K562 (cell line): ENCODE data around the gene CASKIN1. TPM values are rescaled to one million over a fixed set of nuclear protein-coding genes. Genes with fewer than 3 reads are reported as not detected.

Experiments
- ATF1 ChIP-seq, 2 experiments: fragments of 450-650 bp in 1 of 2; IDR thresholded peaks; 2 replicates each; pipeline ENCODE4 v1.6.1; 2016; ENCODE audit warnings: missing compliant biosample characterization in 1 of 2, missing genetic modification characterization in 1 of 2
- COPS2 ChIP-seq: fragments of 450-650 bp; conservative IDR thresholded peaks from 2 replicates; pipeline ENCODE4 v1.6.1; 2016; ENCODE audit warnings: mild to moderate bottlenecking, moderate library complexity
- GABPB1 ChIP-seq: sonication (generic); formaldehyde crosslinking; IDR thresholded peaks from 2 replicates; pipeline ENCODE4 v1.8.0; 2022; ENCODE audit warnings: mild to moderate bottlenecking, missing genetic modification reagents
- MCM7 ChIP-seq, 2 experiments: fragments of 450-650 bp; IDR thresholded peaks; 2 replicates each; pipeline ENCODE4 v1.6.1; 2016 to 2018
- POU5F1 ChIP-seq: fragments of 150-350 bp; IDR thresholded peaks from 2 replicates; pipeline ENCODE4 v1.6.1; 2014; ENCODE audit warnings: borderline replicate concordance, low read length, low read depth, mild to moderate bottlenecking; ENCODE audit not compliant: partially characterized antibody
- SIN3B ChIP-seq: fragments of 450-650 bp; IDR thresholded peaks from 2 replicates; pipeline ENCODE4 v1.6.1; 2017; ENCODE audit warnings: low read depth, mild to moderate bottlenecking, moderate library complexity
- SRSF1 ChIP-seq: fragments of 200-400 bp; formaldehyde crosslinking; IDR thresholded peaks from 2 replicates; pipeline ENCODE4 v1.6.1; 2017; ENCODE audit warnings: mild to moderate bottlenecking, low read depth, low read length, moderate library complexity
- THRAP3 ChIP-seq: fragments of 450-650 bp; IDR thresholded peaks from 2 replicates; pipeline ENCODE4 v1.6.1; 2016; ENCODE audit warnings: mild to moderate bottlenecking, inconsistent platforms, borderline replicate concordance
- ZFP30 ChIP-seq: fragments of 250-450 bp; sonication (Bioruptor Pico); IDR thresholded peaks from 2 replicates; pipeline ENCODE4 v1.8.0; 2022; ENCODE audit warnings: moderate library complexity, mild to moderate bottlenecking, inconsistent platforms, borderline replicate concordance
- ZFX ChIP-seq: sonication (generic); formaldehyde crosslinking; IDR thresholded peaks from 2 replicates; pipeline ENCODE4 v1.8.0; 2022; ENCODE audit warnings: mild to moderate bottlenecking, missing genetic modification reagents, moderate library complexity
- polyA plus RNA-seq, 8 experiments: library from polyadenylated mRNA; depleted of rRNA in 4 of 8; stranded (reverse) in 5 of 8; unstranded in 3 of 8; fragments of >200 nt; fragmentation: Nextera tagmentation in 2 of 8; fragmentation: Illumina TruSeq in 1 of 8; extraction: Ambion mirVana in 2 of 8; extraction: Trizol in 1 of 8; gene quantifications; 2 replicates each; pipeline versions ENCODE4 v1.2.1 to v1.2.3, GENCODE V29; 2011 to 2014; ENCODE audit warnings: inconsistent platforms in 1 of 8, missing spikeins in 1 of 8
- total RNA-seq, 7 experiments: library from RNA; depleted of rRNA in 6 of 7; stranded (reverse); fragments of >200 nt in 6 of 7; fragmentation: Illumina TruSeq in 2 of 7; extraction: Trizol in 2 of 7; gene quantifications; 2 replicates each; pipeline versions ENCODE4 v1.2.1 to v1.2.3, GENCODE V29; 2011 to 2021; ENCODE audit warnings: low replicate concordance in 1 of 7
- TF ChIP-seq, protein P1 (sequence below): fragments of 250-450 bp; sonication (Bioruptor Pico); IDR thresholded peaks from 2 replicates; pipeline ENCODE4 v1.5.0; 2020; ENCODE audit warnings: mild to moderate bottlenecking, borderline replicate concordance
- TF ChIP-seq, protein P2 (sequence below): sonication (generic); formaldehyde crosslinking; IDR thresholded peaks from 2 replicates; pipeline ENCODE4 v1.8.1; 2022; ENCODE audit warnings: missing genetic modification reagents
- TF ChIP-seq, protein P3 (sequence below): sonication (generic); formaldehyde crosslinking; IDR thresholded peaks from 2 replicates; pipeline ENCODE4 v1.9.0; 2022; ENCODE audit warnings: mild to moderate bottlenecking, missing genetic modification reagents
- TF ChIP-seq, protein P4 (sequence below): fragments of 250-450 bp; sonication (Bioruptor Pico); IDR thresholded peaks from 2 replicates; pipeline ENCODE4 v1.8.0; 2022; ENCODE audit warnings: inconsistent platforms, mild to moderate bottlenecking, moderate library complexity, borderline replicate concordance
- TF ChIP-seq, protein P5 (sequence below): fragments of 250-450 bp; sonication (Bioruptor Pico); IDR thresholded peaks from 2 replicates; pipeline ENCODE4 v1.8.0; 2021; ENCODE audit warnings: moderate library complexity, mild to moderate bottlenecking, inconsistent platforms
- TF ChIP-seq, protein P6 (sequence below): fragments of 450-650 bp; IDR thresholded peaks from 2 replicates; pipeline ENCODE4 v1.6.1; 2018; ENCODE audit warnings: mild to moderate bottlenecking, low read depth; ENCODE audit not compliant: partially characterized antibody
- TF ChIP-seq, protein P7 (sequence below): fragments of 200-800 bp; sonication (Bioruptor generic); IDR thresholded peaks from 2 replicates; pipeline ENCODE4 v1.6.1; 2017; ENCODE audit warnings: missing genetic modification characterization, missing compliant biosample characterization
- TF ChIP-seq, protein P8 (sequence below): sonication (generic); formaldehyde crosslinking; IDR thresholded peaks from 2 replicates; pipeline ENCODE4 v1.8.1; 2023; ENCODE audit warnings: mild to moderate bottlenecking, missing genetic modification reagents

CASKIN1 gene
- total and polyA plus RNA-seq, 9 of the 15 experiments (the other 6 are each of a cell fraction or from before 2014, with no cell fraction given): 0.15 to 4.5 (median 1.5) TPM; not detected in 2

DNA sequence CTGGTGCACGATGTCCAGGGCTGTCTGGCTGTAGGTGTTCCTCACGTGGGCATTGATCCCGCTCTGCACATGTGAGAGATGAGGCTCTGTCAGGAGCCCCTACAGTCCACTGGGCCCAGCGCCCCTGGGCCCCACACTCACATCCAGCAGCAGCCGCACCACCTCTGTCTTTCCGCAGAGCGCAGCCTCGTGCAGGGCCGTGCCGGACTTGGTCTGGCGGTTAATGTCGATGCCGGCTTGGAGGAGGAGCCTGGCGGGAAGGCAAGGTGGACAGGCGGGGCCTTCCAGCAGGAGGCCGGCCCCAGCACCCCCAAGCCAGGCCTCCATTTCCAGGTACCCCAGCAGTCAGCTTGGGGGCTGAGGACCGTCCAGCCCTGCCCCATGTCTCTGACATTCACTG lies 9.2 kb downstream of the CASKIN1 start (continued):
- TF ChIP-seq SRSF1: no peak
- TF ChIP-seq MCM7 (IDR thresholded peaks at IDR 0.05): no peak
- no peak for TF ChIP-seq ZFP30 (CRISPR knock-in tag)
- TF ChIP-seq ZFX: peak; percentile 23; the same call in 1 of the 2 replicates
- TF ChIP-seq GABPB1 (CRISPR knock-in tag): no peak
- TF ChIP-seq, protein P1, sequence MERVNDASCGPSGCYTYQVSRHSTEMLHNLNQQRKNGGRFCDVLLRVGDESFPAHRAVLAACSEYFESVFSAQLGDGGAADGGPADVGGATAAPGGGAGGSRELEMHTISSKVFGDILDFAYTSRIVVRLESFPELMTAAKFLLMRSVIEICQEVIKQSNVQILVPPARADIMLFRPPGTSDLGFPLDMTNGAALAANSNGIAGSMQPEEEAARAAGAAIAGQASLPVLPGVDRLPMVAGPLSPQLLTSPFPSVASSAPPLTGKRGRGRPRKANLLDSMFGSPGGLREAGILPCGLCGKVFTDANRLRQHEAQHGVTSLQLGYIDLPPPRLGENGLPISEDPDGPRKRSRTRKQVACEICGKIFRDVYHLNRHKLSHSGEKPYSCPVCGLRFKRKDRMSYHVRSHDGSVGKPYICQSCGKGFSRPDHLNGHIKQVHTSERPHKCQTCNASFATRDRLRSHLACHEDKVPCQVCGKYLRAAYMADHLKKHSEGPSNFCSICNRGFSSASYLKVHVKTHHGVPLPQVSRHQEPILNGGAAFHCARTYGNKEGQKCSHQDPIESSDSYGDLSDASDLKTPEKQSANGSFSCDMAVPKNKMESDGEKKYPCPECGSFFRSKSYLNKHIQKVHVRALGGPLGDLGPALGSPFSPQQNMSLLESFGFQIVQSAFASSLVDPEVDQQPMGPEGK: no peak
- no peak for TF ChIP-seq THRAP3
- TF ChIP-seq ATF1 (CRISPR knock-in tag; IDR thresholded peaks at IDR 0.05): no peak
- TF ChIP-seq ATF1 (tag; IDR thresholded peaks at IDR 0.05): no peak
- TF ChIP-seq SIN3B: no peak
- TF ChIP-seq COPS2: no peak
- TF ChIP-seq, protein P2, sequence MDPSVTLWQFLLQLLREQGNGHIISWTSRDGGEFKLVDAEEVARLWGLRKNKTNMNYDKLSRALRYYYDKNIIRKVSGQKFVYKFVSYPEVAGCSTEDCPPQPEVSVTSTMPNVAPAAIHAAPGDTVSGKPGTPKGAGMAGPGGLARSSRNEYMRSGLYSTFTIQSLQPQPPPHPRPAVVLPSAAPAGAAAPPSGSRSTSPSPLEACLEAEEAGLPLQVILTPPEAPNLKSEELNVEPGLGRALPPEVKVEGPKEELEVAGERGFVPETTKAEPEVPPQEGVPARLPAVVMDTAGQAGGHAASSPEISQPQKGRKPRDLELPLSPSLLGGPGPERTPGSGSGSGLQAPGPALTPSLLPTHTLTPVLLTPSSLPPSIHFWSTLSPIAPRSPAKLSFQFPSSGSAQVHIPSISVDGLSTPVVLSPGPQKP (CRISPR knock-in tag): no peak
- TF ChIP-seq, protein P3, sequence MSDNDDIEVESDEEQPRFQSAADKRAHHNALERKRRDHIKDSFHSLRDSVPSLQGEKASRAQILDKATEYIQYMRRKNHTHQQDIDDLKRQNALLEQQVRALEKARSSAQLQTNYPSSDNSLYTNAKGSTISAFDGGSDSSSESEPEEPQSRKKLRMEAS (CRISPR knock-in tag): peak; percentile 77
- TF ChIP-seq, protein P4, sequence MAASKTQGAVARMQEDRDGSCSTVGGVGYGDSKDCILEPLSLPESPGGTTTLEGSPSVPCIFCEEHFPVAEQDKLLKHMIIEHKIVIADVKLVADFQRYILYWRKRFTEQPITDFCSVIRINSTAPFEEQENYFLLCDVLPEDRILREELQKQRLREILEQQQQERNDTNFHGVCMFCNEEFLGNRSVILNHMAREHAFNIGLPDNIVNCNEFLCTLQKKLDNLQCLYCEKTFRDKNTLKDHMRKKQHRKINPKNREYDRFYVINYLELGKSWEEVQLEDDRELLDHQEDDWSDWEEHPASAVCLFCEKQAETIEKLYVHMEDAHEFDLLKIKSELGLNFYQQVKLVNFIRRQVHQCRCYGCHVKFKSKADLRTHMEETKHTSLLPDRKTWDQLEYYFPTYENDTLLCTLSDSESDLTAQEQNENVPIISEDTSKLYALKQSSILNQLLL (CRISPR knock-in tag): no peak
- TF ChIP-seq, protein P5, sequence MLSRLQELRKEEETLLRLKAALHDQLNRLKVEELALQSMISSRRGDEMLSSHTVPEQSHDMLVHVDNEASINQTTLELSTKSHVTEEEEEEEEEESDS (CRISPR knock-in tag): no peak
- no peak for TF ChIP-seq POU5F1
- TF ChIP-seq, protein P6, sequence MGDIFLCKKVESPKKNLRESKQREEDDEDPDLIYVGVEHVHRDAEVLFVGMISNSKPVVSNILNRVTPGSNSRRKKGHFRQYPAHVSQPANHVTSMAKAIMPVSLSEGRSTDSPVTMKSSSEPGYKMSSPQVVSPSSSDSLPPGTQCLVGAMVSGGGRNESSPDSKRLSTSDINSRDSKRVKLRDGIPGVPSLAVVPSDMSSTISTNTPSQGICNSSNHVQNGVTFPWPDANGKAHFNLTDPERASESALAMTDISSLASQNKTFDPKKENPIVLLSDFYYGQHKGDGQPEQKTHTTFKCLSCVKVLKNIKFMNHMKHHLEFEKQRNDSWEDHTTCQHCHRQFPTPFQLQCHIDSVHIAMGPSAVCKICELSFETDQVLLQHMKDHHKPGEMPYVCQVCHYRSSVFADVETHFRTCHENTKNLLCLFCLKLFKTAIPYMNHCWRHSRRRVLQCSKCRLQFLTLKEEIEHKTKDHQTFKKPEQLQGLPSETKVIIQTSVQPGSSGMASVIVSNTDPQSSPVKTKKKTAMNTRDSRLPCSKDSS: no peak
- TF ChIP-seq, protein P7, sequence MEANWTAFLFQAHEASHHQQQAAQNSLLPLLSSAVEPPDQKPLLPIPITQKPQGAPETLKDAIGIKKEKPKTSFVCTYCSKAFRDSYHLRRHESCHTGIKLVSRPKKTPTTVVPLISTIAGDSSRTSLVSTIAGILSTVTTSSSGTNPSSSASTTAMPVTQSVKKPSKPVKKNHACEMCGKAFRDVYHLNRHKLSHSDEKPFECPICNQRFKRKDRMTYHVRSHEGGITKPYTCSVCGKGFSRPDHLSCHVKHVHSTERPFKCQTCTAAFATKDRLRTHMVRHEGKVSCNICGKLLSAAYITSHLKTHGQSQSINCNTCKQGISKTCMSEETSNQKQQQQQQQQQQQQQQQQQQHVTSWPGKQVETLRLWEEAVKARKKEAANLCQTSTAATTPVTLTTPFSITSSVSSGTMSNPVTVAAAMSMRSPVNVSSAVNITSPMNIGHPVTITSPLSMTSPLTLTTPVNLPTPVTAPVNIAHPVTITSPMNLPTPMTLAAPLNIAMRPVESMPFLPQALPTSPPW (CRISPR knock-in tag): no peak
- TF ChIP-seq, protein P8, sequence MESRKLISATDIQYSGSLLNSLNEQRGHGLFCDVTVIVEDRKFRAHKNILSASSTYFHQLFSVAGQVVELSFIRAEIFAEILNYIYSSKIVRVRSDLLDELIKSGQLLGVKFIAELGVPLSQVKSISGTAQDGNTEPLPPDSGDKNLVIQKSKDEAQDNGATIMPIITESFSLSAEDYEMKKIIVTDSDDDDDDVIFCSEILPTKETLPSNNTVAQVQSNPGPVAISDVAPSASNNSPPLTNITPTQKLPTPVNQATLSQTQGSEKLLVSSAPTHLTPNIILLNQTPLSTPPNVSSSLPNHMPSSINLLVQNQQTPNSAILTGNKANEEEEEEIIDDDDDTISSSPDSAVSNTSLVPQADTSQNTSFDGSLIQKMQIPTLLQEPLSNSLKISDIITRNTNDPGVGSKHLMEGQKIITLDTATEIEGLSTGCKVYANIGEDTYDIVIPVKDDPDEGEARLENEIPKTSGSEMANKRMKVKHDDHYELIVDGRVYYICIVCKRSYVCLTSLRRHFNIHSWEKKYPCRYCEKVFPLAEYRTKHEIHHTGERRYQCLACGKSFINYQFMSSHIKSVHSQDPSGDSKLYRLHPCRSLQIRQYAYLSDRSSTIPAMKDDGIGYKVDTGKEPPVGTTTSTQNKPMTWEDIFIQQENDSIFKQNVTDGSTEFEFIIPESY (CRISPR knock-in tag): peak; percentile 82
